K562 (cell line): ENCODE measurements around the gene PDE4A. TPM values are rescaled to one million over a fixed set of nuclear protein-coding genes. Genes with fewer than 3 reads are reported as not detected.

Experiments used
- CHD1 ChIP-seq: fragments of 200-600 bp; sonication (generic); IDR thresholded peaks from one replicate; pipeline ENCODE4 v1.6.1; 2012; ENCODE audit warnings: mild to moderate bottlenecking, moderate library complexity, low read length, inconsistent platforms
- CTCF ChIP-seq, 3 experiments: IDR thresholded peaks in 2 of 3; conservative IDR thresholded peaks in 1 of 3; 2 replicates each; pipeline ENCODE4 v1.5.1; 2011 to 2012; ENCODE audit warnings: low read length in 3 of 3, mild to moderate bottlenecking in 3 of 3, control low read depth in 2 of 3, improper control_type of control experiment in 1 of 3, inconsistent platforms in 1 of 3, low read depth in 1 of 3, mixed read lengths in 1 of 3, moderate library complexity in 1 of 3; ENCODE audit not compliant: insufficient read depth in 2 of 3
- E2F1 ChIP-seq: sonication (generic); formaldehyde crosslinking; IDR thresholded peaks from 2 replicates; pipeline ENCODE4 v1.8.1; 2023; ENCODE audit warnings: mild to moderate bottlenecking, missing genetic modification reagents, moderate library complexity
- EWSR1 ChIP-seq: fragments of 450-650 bp; IDR thresholded peaks from 2 replicates; pipeline ENCODE4 v1.6.1; 2018; ENCODE audit warnings: borderline replicate concordance, mild to moderate bottlenecking, low read depth, moderate library complexity; ENCODE audit not compliant: partially characterized antibody
- GMEB1 ChIP-seq: fragments of 250-450 bp; sonication (Bioruptor Pico); IDR thresholded peaks from 2 replicates; pipeline ENCODE4 v1.4.0; 2020; ENCODE audit warnings: mild to moderate bottlenecking
- KDM2B ChIP-seq: fragments of 250-450 bp; sonication (Bioruptor Pico); IDR thresholded peaks from 2 replicates; pipeline ENCODE4 v1.8.0; 2021; ENCODE audit warnings: mild to moderate bottlenecking, moderate library complexity
- KLF10 ChIP-seq: fragments of 250-450 bp; sonication (Bioruptor Pico); IDR thresholded peaks from 2 replicates; pipeline ENCODE4 v1.6.1; 2021; ENCODE audit warnings: matching md5 sums
- KLF16 ChIP-seq: IDR thresholded peaks from 2 replicates; pipeline ENCODE4 v1.6.1; 2016; ENCODE audit warnings: antibody characterized with exemption
- NFIC ChIP-seq: fragments of 450-650 bp; IDR thresholded peaks from 2 replicates; pipeline ENCODE4 v1.6.1; 2017; ENCODE audit warnings: mild to moderate bottlenecking, inconsistent platforms
- NFXL1 ChIP-seq: fragments of 450-650 bp; formaldehyde crosslinking; IDR thresholded peaks from 2 replicates; pipeline ENCODE4 v1.4.0; 2021; ENCODE audit warnings: mild to moderate bottlenecking
- NR1H2 ChIP-seq: sonication (generic); formaldehyde crosslinking; IDR thresholded peaks from 2 replicates; pipeline ENCODE4 v1.4.0; 2020; ENCODE audit warnings: mild to moderate bottlenecking, missing genetic modification reagents
- NR3C1 ChIP-seq: sonication (generic); formaldehyde crosslinking; IDR thresholded peaks from 2 replicates; pipeline ENCODE4 v1.8.1; 2022; ENCODE audit warnings: missing genetic modification reagents
- PHF8 ChIP-seq: fragments of 200-600 bp; sonication (generic); IDR thresholded peaks from 2 replicates; pipeline ENCODE4 v1.6.1; 2012; ENCODE audit warnings: mixed run types, mild to moderate bottlenecking, inconsistent platforms, low read length, moderate library complexity, borderline replicate concordance
- POLR2G ChIP-seq: fragments of 200-400 bp; formaldehyde crosslinking; IDR thresholded peaks from 2 replicates; pipeline ENCODE4 v1.6.1; 2017; ENCODE audit warnings: low read depth, mild to moderate bottlenecking, antibody characterized with exemption, low read length, moderate library complexity
- SMAD1 ChIP-seq: fragments of 150-350 bp; IDR thresholded peaks from 2 replicates; pipeline ENCODE4 v1.6.1; 2014; ENCODE audit warnings: low read length, low read depth; ENCODE audit not compliant: partially characterized antibody
- SMARCB1 ChIP-seq: IDR thresholded peaks from 2 replicates; pipeline ENCODE4 v1.6.1; 2011; ENCODE audit warnings: improper control_type of control experiment, low read depth; ENCODE audit not compliant: insufficient read length
- STAT5A ChIP-seq: IDR thresholded peaks from 2 replicates; pipeline ENCODE4 v1.6.1; 2012; ENCODE audit warnings: low read length, inconsistent platforms, borderline replicate concordance
- ZBTB34 ChIP-seq: fragments of 250-450 bp; sonication (Bioruptor Pico); IDR thresholded peaks from 2 replicates; pipeline ENCODE4 v1.8.0; 2021; ENCODE audit warnings: mild to moderate bottlenecking, moderate library complexity
- ZC3H11A ChIP-seq: IDR thresholded peaks from 2 replicates; pipeline ENCODE4 v1.6.1; 2012; ENCODE audit warnings: low read depth, low read length, improper control_type of control experiment
- ZNF124 ChIP-seq: sonication (generic); formaldehyde crosslinking; IDR thresholded peaks from 2 replicates; pipeline ENCODE4 v1.8.1; 2022; ENCODE audit warnings: missing genetic modification reagents
- ZNF408 ChIP-seq: fragments of 250-450 bp; sonication (Bioruptor Pico); IDR thresholded peaks from 2 replicates; pipeline ENCODE4 v1.4.0; 2020; ENCODE audit warnings: low read depth, mild to moderate bottlenecking, moderate library complexity
- ZNF717 ChIP-seq: fragments of 250-450 bp; sonication (Bioruptor Pico); IDR thresholded peaks from 2 replicates; pipeline ENCODE4 v1.5.0; 2021
- polyA plus RNA-seq, 8 experiments: library from polyadenylated mRNA; depleted of rRNA in 4 of 8; stranded (reverse) in 5 of 8; unstranded in 3 of 8; fragments of >200 nt; fragmentation: Nextera tagmentation in 2 of 8; fragmentation: Illumina TruSeq in 1 of 8; extraction: Ambion mirVana in 2 of 8; extraction: Trizol in 1 of 8; gene quantifications; 2 replicates each; pipeline versions ENCODE4 v1.2.1 to v1.2.3, GENCODE V29; 2011 to 2014; ENCODE audit warnings: inconsistent platforms in 1 of 8, missing spikeins in 1 of 8
- total RNA-seq, 7 experiments: library from RNA; depleted of rRNA in 6 of 7; stranded (reverse); fragments of >200 nt in 6 of 7; fragmentation: Illumina TruSeq in 2 of 7; extraction: Trizol in 2 of 7; gene quantifications; 2 replicates each; pipeline versions ENCODE4 v1.2.1 to v1.2.3, GENCODE V29; 2011 to 2021; ENCODE audit warnings: low replicate concordance in 1 of 7

PDE4A gene
- total and polyA plus RNA-seq, 9 of the 15 experiments (the other 6 are each of a cell fraction or from before 2014, with no cell fraction given), result 0.66 to 26.9 (median 4.6) TPM

GRCh38 chr19:10380313-10381102, 39.8 kb upstream of the PDE4A start, which contains the start of gene TYK2 (continued):
- TF ChIP-seq CTCF (IDR thresholded peaks at IDR 0.05 in 2 of 3, conservative IDR thresholded peaks at IDR 0.05 in 1 of 3; ENCODE audit: insufficient read depth in 2 of 3, low read depth in 1 of 3, low read length in 3 of 3) (no peak), E2F1 (CRISPR knock-in tag) (peak; percentile 67; the same call in 1 of the 2 replicates), SMARCB1 (no peak), KLF10 (CRISPR knock-in tag) (no peak), ZBTB34 (CRISPR knock-in tag) (no peak), NR1H2 (CRISPR knock-in tag) (no peak), NR3C1 (CRISPR knock-in tag) (no peak), ZNF408 (no peak), GMEB1 (CRISPR knock-in tag) (no peak), NFXL1 (CRISPR knock-in tag) (no peak), ZNF124 (CRISPR knock-in tag) (no peak), KDM2B (CRISPR knock-in tag) (0 out of 2 replicates have a peak, but pooled peaks have one; percentile 54), SMAD1 (peak; percentile 14), POLR2G (peak; percentile 94), EWSR1 (no peak), ZNF717 (CRISPR knock-in tag) (no peak), KLF16 (no peak), ZC3H11A (no peak), PHF8 (peak; percentile 92; the same call in 1 of the 2 replicates), CHD1 (peak; percentile 51), NFIC (no peak), STAT5A (no peak)
